AG04449 (cell line): Measurements from ENCODE around the gene BORCS8.

ENCODE experiments used
- CTCF ChIA-PET: fragments of 350-600 bp; formaldehyde crosslinking; extraction: SDS; loops from one replicate; lab custom pipeline; 2021; ENCODE audit warnings: antibody characterized with exemption; lab: Yijun Ruan, JAX
- POLR2A ChIA-PET: fragments of 400-600, 350-600 bp; formaldehyde crosslinking; extraction: SDS; loops from one replicate; lab custom pipeline; 2020; ENCODE audit warnings: antibody characterized with exemption, inconsistent platforms; lab: Yijun Ruan, JAX
- DNase-seq: peaks from one replicate; pipeline ENCODE4 v3.0.0-alpha.2; 2010; ENCODE audit warnings: low read depth, low spot score
- H3K4me3 ChIP-seq: 2 replicates; pipeline ENCODE4 v1.5.1; 2011; ENCODE audit warnings: low read depth, mild to moderate bottlenecking, control low read depth, low read length
- TF ChIP-seq, protein P1 (sequence below): IDR thresholded peaks from one replicate; pipeline ENCODE4 v1.5.1; 2011; ENCODE audit warnings: mild to moderate bottlenecking, moderate library complexity, low read length, control low read depth, inconsistent platforms; ENCODE audit not compliant: insufficient read depth; ENCODE audit errors: missing control alignments

BORCS8 gene

GRCh38 chr19:19160461-19161035 lies 31.4 kb downstream of the BORCS8 start:
- POLR2A ChIA-PET, result no interaction called here
- CTCF ChIA-PET, result interaction anchor here (0.8 to 12.2 kb wide), 3 partner anchors 11 to 16 kb away, joined by 4 to 182 read pairs (median 105); no protein-coding TSS in a partner anchor
- DNase-seq, result no peak
- H3K4me3 ChIP-seq, result no peak overlapping the region
- TF ChIP-seq, protein P1, sequence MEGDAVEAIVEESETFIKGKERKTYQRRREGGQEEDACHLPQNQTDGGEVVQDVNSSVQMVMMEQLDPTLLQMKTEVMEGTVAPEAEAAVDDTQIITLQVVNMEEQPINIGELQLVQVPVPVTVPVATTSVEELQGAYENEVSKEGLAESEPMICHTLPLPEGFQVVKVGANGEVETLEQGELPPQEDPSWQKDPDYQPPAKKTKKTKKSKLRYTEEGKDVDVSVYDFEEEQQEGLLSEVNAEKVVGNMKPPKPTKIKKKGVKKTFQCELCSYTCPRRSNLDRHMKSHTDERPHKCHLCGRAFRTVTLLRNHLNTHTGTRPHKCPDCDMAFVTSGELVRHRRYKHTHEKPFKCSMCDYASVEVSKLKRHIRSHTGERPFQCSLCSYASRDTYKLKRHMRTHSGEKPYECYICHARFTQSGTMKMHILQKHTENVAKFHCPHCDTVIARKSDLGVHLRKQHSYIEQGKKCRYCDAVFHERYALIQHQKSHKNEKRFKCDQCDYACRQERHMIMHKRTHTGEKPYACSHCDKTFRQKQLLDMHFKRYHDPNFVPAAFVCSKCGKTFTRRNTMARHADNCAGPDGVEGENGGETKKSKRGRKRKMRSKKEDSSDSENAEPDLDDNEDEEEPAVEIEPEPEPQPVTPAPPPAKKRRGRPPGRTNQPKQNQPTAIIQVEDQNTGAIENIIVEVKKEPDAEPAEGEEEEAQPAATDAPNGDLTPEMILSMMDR, result no peak

GRCh38 chr19:19159534-19159933 lies 32.4 kb downstream of the BORCS8 start:
- no peak overlapping the region for H3K4me3 ChIP-seq
- ChIA-PET CTCF (interaction anchor here (11.5 to 12.2 kb wide), 2 partner anchors 15 to 16 kb away, joined by 105 to 182 read pairs; no protein-coding TSS in a partner anchor), POLR2A (no interaction called here)
- no peak for DNase-seq
- TF ChIP-seq, protein P1, result no peak

- ChIA-PET CTCF (interaction anchor here (1.8 to 12.2 kb wide), 3 partner anchors 11 to 18 kb away, joined by 4 to 182 read pairs (median 105); no protein-coding TSS in a partner anchor), POLR2A (no interaction called here)
- no peak for DNase-seq
- TF ChIP-seq, protein P1, result no peak
- H3K4me3 ChIP-seq, result no peak overlapping the region
Observed at GRCh38 chr19:19157808-19158207, 34.1 kb downstream of the BORCS8 start.

GRCh38 chr19:19155495-19156219 lies 36.3 kb downstream of the BORCS8 start:
- no peak for DNase-seq
- ChIA-PET POLR2A (interaction anchor here (0.6 kb wide), 1 partner anchor 48 kb away, joined by 3 read pairs; the partner anchor contains the start of gene NR2C2AP), CTCF (interaction anchor here (0.6 to 12.2 kb wide), 5 partner anchors 11 to 335 kb away, joined by 3 to 182 read pairs (median 3); partner anchors contain the start of gene MEF2B)
- TF ChIP-seq, protein P1, result no peak
- H3K4me3 ChIP-seq, result no peak overlapping the region

DNA sequence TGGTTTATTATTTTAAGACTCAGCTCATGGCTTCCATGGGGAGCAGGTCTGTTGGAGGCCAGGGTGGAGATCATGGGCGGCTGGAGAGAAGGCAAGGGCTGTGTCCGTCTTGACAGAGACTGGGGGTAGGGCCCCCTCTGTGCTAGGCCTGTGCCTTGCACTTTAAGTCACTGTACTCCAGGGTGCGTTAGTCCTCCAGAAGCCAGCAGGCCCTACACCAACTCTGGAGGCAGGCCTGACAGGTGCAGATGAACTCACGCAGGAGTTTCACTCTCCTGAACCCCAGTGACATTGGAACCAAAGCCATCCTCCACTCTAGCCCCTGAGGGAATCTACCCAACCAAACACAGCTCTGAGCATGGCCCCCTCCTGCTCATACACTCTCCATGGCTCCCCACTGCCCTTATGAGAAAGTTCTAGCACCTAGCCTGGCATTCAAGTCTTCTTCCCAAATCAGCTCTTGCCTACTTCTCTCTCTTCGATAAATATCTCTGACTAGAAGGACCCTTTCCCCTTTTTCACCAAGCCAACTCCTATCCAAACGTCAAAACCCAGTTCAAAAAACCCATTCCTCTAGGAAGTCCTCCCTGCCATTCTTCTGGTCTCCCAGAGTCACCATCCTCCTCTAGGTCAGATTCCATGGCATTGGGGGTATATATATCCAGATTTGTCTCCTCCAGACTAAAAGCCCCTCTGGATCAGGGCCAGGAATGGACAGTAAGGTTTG lies 37.0 kb downstream of the BORCS8 start:
- no peak for DNase-seq
- TF ChIP-seq, protein P1, result no peak
- H3K4me3 ChIP-seq, result no peak overlapping the region
- ChIA-PET POLR2A (no interaction called here), CTCF (interaction anchor here (11.5 to 12.2 kb wide), 2 partner anchors 11 to 21 kb away, joined by 105 to 182 read pairs; no protein-coding TSS in a partner anchor)
